Fibroblast of lung (primary cell): ENCODE data around the gene SLC25A24. TPM values are rescaled to one million over a fixed set of nuclear protein-coding genes. Genes with fewer than 3 reads are reported as not detected.
A peak's percentile ranks its signal among the peaks of the same experiment; 100 is the strongest.

Source experiments
- DNase-seq, 2 donors: peaks; one replicate each; pipeline versions ENCODE4 v3.0.0 to v3.0.0-alpha.2; 2010; ENCODE audit warnings: low read depth in 2 of 2
- H2AFZ ChIP-seq: 2 replicates; pipeline ENCODE4 v1.5.1; 2012; ENCODE audit warnings: low read length, control low read depth, inconsistent platforms
- H3K27ac ChIP-seq: 2 replicates; pipeline ENCODE4 v1.5.1; 2011; ENCODE audit warnings: low read length, control low read depth; ENCODE audit not compliant: insufficient read depth
- H3K27me3 ChIP-seq: 2 replicates; pipeline ENCODE4 v1.5.1; 2011; ENCODE audit warnings: mild to moderate bottlenecking, low read length; ENCODE audit not compliant: control insufficient read depth, insufficient read depth
- H3K36me3 ChIP-seq: 2 replicates; pipeline ENCODE4 v1.5.1; 2011; ENCODE audit warnings: low read length; ENCODE audit not compliant: control insufficient read depth, insufficient read depth
- H3K4me1 ChIP-seq: 2 replicates; pipeline ENCODE4 v1.5.1; 2011; ENCODE audit warnings: low read length; ENCODE audit not compliant: control insufficient read depth, insufficient read depth; ENCODE audit errors: extremely low read depth
- H3K4me2 ChIP-seq: 2 replicates; pipeline ENCODE4 v1.5.1; 2011; ENCODE audit warnings: low read length, control low read depth; ENCODE audit not compliant: insufficient read depth; ENCODE audit errors: extremely low read depth
- H3K4me3 ChIP-seq, 4 experiments: fragments of 200-600 bp in 1 of 4; sonication (generic) in 1 of 4; replicated peaks in 1 of 4; 2 replicates each; pipeline ENCODE4 v1.5.1; 2011 to 2016; ENCODE audit warnings: low read length in 4 of 4, low read depth in 3 of 4, mild to moderate bottlenecking in 3 of 4, control low read depth in 2 of 4, inconsistent platforms in 1 of 4, mixed read lengths in 1 of 4; ENCODE audit not compliant: insufficient read depth in 1 of 4; ENCODE audit errors: control extremely low read depth in 1 of 4
- H3K79me2 ChIP-seq: 2 replicates; pipeline ENCODE4 v1.5.1; 2012; ENCODE audit warnings: mild to moderate bottlenecking, low read length, inconsistent platforms; ENCODE audit not compliant: control insufficient read depth, insufficient read depth
- H3K9ac ChIP-seq: 2 replicates; pipeline ENCODE4 v1.5.1; 2011; ENCODE audit warnings: mild to moderate bottlenecking, low read length, control low read depth; ENCODE audit not compliant: insufficient read depth
- H3K9me3 ChIP-seq: 2 replicates; pipeline ENCODE4 v1.5.1; 2012; ENCODE audit warnings: low read depth, low read length; ENCODE audit not compliant: control insufficient read depth, insufficient read depth
- H4K20me1 ChIP-seq: 2 replicates; pipeline ENCODE4 v1.5.1; 2011; ENCODE audit warnings: low read length; ENCODE audit not compliant: control insufficient read depth, insufficient read depth; ENCODE audit errors: extremely low read depth
- CTCF ChIP-seq, 2 donors: IDR thresholded peaks in 1 of 2; conservative IDR thresholded peaks in 1 of 2; 1 replicate in 1 of 2; 2 replicates in 1 of 2; pipeline ENCODE4 v1.5.1; 2011 to 2012; ENCODE audit warnings: low read length in 2 of 2, control low read depth in 1 of 2, inconsistent platforms in 1 of 2, low read depth in 1 of 2, mild to moderate bottlenecking in 1 of 2
- EZH2 ChIP-seq: IDR thresholded peaks from 2 replicates; pipeline ENCODE4 v1.5.1; 2012; ENCODE audit warnings: low read length, control low read depth, mild to moderate bottlenecking; ENCODE audit errors: missing control alignments
- polyA plus RNA-seq, 2 donors: library from polyadenylated mRNA; depleted of rRNA in 1 of 2; stranded (reverse) in 1 of 2; unstranded in 1 of 2; fragments of >200 nt; gene quantifications; 2 replicates each; pipeline ENCODE4 v1.2.1, GENCODE V29; 2011 to 2012; ENCODE audit warnings: missing spikeins in 1 of 2
- total RNA-seq: library from RNA; depleted of rRNA; stranded (reverse); fragments of >200 nt; gene quantifications from 2 replicates; pipeline ENCODE4 v1.2.1, GENCODE V29; 2014

Gene SLC25A24
- total and polyA plus RNA-seq, 2 donors (not counting 1 experiment from before 2014, with no cell fraction given): 51.2 to 51.6 TPM

DNA sequence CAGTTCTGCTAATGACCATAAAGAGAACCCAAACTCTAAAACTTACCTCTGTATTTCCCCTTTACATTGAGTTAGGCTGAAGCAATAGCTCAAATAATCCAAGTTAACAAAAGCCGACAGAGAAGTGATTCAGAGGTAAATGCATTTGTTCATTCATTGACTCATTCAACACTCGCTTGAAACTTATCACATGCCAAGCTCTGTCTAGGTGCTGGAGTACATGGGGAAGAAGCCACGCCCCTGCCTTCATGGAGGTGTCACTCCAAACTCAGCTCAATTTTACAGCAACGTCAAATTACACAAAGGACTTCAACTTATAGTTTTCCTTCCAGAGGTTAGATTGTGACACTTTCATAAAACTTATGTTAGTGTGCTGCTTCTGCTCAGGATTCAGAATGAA, 45.8 kb downstream of the SLC25A24 start:
- Histone ChIP-seq H4K20me1 (no peaks in the 10 kb centered on the region), H3K4me1 (no peaks in the 10 kb centered on the region), H3K79me2 (no peaks in the 10 kb centered on the region), H3K27ac (no peak overlapping the region), H3K4me2 (no peak overlapping the region), H3K27me3 (no peaks in the 10 kb centered on the region), H3K36me3 (peaks cover 15% of the 10 kb centered on the region), H3K9me3 (no peaks in the 10 kb centered on the region), H2AFZ (no peak overlapping the region), H3K9ac (no peak overlapping the region), H3K4me3 (no peak overlapping the region)
- peak; percentile 17 to 37 for DNase-seq
- TF ChIP-seq CTCF (conservative IDR thresholded peaks at IDR 0.05 in 1 of 2, IDR thresholded peaks at IDR 0.05 in 1 of 2; ENCODE audit: low read depth in 1 of 2, low read length in 2 of 2) (no peak), EZH2 (no peak)

DNA sequence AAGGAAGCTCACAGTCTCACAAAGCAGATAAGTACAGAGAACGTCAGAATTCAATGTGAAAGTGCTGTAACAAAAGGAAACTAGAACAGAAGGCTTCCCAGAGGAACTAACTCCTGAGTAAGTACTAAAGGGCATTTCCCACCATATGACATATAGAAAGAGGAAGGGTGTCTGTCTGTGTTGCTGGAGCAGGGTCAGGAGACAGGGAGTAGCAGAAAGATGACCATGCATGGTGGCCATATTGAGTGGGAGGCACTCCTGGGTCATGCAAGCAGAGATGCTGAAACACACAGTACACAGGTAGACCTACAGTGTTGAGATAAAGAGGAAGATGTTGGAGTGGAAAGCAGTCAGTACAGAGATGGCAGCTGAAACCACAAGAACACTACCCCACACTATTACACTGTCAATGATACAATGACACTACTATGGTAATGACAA, 47.3 kb downstream of the SLC25A24 start:
- no peak overlapping the region for H3K9ac ChIP-seq
- H2AFZ ChIP-seq: no peak overlapping the region
- no peak overlapping the region for H3K4me3 ChIP-seq
- no peaks in the 10 kb centered on the region for H4K20me1 ChIP-seq
- TF ChIP-seq EZH2 (no peak), CTCF (conservative IDR thresholded peaks at IDR 0.05 in 1 of 2, IDR thresholded peaks at IDR 0.05 in 1 of 2; ENCODE audit: low read depth in 1 of 2, low read length in 2 of 2) (no peak)
- H3K27me3 ChIP-seq: no peaks in the 10 kb centered on the region
- no peaks in the 10 kb centered on the region for H3K79me2 ChIP-seq
- H3K9me3 ChIP-seq: no peaks in the 10 kb centered on the region
- H3K4me1 ChIP-seq: no peaks in the 10 kb centered on the region
- peaks cover 16% of the 10 kb centered on the region for H3K36me3 ChIP-seq
- H3K4me2 ChIP-seq: no peak overlapping the region
- no peak overlapping the region for H3K27ac ChIP-seq
- DNase-seq: no peak

DNA sequence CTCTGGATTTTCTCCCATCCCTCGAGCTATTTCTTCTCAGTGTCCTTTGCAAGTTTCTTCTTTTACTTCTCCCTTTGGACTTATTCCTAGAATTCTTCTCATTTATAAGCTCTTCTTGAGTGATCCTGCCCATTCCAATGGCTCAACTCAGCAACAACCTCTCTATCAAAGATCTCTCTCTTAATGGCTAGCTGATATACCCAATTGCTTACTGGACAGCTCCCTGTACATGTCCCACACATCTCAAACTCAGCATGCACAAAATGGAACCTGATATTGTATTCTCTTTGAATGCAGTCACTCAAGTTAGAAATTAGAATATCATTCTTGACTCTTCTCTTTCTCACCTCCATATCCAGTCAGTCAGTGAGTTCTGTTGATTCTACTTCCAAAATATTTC, 48.6 kb downstream of the SLC25A24 start:
- TF ChIP-seq EZH2 (no peak), CTCF (conservative IDR thresholded peaks at IDR 0.05 in 1 of 2, IDR thresholded peaks at IDR 0.05 in 1 of 2; ENCODE audit: low read depth in 1 of 2, low read length in 2 of 2) (no peak)
- H3K36me3 ChIP-seq: peaks cover 13% of the 10 kb centered on the region
- no peaks in the 10 kb centered on the region for H4K20me1 ChIP-seq

More for the DNA sequence above, 48.6 kb downstream of the SLC25A24 start:
- Histone ChIP-seq H3K4me3 (no peak overlapping the region), H3K79me2 (no peaks in the 10 kb centered on the region), H3K9me3 (no peaks in the 10 kb centered on the region), H3K9ac (no peak overlapping the region), H2AFZ (no peak overlapping the region), H3K4me1 (no peaks in the 10 kb centered on the region), H3K27ac (no peak overlapping the region), H3K4me2 (no peak overlapping the region), H3K27me3 (no peaks in the 10 kb centered on the region)
- DNase-seq: no peak
